HepG2 (cell line): ENCODE results near the gene RNASE8. TPM values are rescaled to one million over a fixed set of nuclear protein-coding genes. Genes with fewer than 3 reads are reported as not detected.
A peak's percentile ranks its signal among the peaks of the same experiment; 100 is the strongest.

Experiments used
- DPF2 ChIP-seq: sonication (generic); formaldehyde crosslinking; IDR thresholded peaks from 2 replicates; pipeline ENCODE4 v1.4.0; 2020; ENCODE audit warnings: mild to moderate bottlenecking, low read depth, missing genetic modification reagents, borderline replicate concordance
- EP300 ChIP-seq, 3 experiments: sonication (generic) in 1 of 3; formaldehyde crosslinking in 1 of 3; IDR thresholded peaks; 2 replicates each; pipeline versions ENCODE4 v1.5.1 to v1.6.1; 2011 to 2020; ENCODE audit warnings: low read depth in 2 of 3, low read length in 2 of 3, borderline replicate concordance in 1 of 3, improper control_type of control experiment in 1 of 3, mild to moderate bottlenecking in 1 of 3, missing genetic modification reagents in 1 of 3, moderate library complexity in 1 of 3
- ETV5 ChIP-seq: IDR thresholded peaks from 2 replicates; pipeline ENCODE4 v1.6.1; 2018; ENCODE audit warnings: missing biosample characterization, missing genetic modification reagents, inconsistent platforms, borderline replicate concordance
- HHEX ChIP-seq: IDR thresholded peaks from 2 replicates; pipeline ENCODE4 v1.6.1; 2016; ENCODE audit warnings: control low read depth
- JARID2 ChIP-seq: sonication (generic); formaldehyde crosslinking; IDR thresholded peaks from 2 replicates; pipeline ENCODE4 v1.8.1; 2023; ENCODE audit warnings: missing genetic modification reagents, inconsistent platforms; ENCODE audit not compliant: insufficient replicate concordance
- MAF1 ChIP-seq: sonication (generic); formaldehyde crosslinking; IDR thresholded peaks from 2 replicates; pipeline ENCODE4 v1.5.0; 2020; ENCODE audit warnings: missing genetic modification reagents, borderline replicate concordance
- MED8 ChIP-seq: sonication (generic); formaldehyde crosslinking; IDR thresholded peaks from 2 replicates; pipeline ENCODE4 v1.8.1; 2023; ENCODE audit warnings: mild to moderate bottlenecking, missing genetic modification reagents; ENCODE audit not compliant: insufficient replicate concordance
- MTF2 ChIP-seq: sonication (generic); formaldehyde crosslinking; IDR thresholded peaks from 2 replicates; pipeline ENCODE4 v1.5.0; 2020; ENCODE audit warnings: missing genetic modification reagents, borderline replicate concordance
- NCOA1 ChIP-seq: sonication (generic); formaldehyde crosslinking; IDR thresholded peaks from 2 replicates; pipeline ENCODE4 v1.9.0; 2021; ENCODE audit warnings: missing genetic modification reagents
- ONECUT2 ChIP-seq: sonication (generic); formaldehyde crosslinking; IDR thresholded peaks from 2 replicates; pipeline ENCODE4 v1.4.0; 2020; ENCODE audit warnings: missing genetic modification reagents
- RXRB ChIP-seq: IDR thresholded peaks from 2 replicates; pipeline ENCODE4 v1.6.1; 2016; ENCODE audit warnings: borderline replicate concordance, missing genetic modification reagents, missing compliant biosample characterization
- SRSF4 ChIP-seq: fragments of 200-400 bp; formaldehyde crosslinking; IDR thresholded peaks from one replicate; pipeline ENCODE4 v1.6.1; 2018; ENCODE audit warnings: mild to moderate bottlenecking, low read depth, low read length, moderate library complexity; ENCODE audit not compliant: poor library complexity, severe bottlenecking
- ZNF3 ChIP-seq: IDR thresholded peaks from 2 replicates; pipeline ENCODE4 v1.7.0; 2017; ENCODE audit warnings: inconsistent platforms
- ZNF33A ChIP-seq: sonication (generic); formaldehyde crosslinking; IDR thresholded peaks from 2 replicates; pipeline ENCODE4 v1.5.1; 2020; ENCODE audit warnings: missing genetic modification reagents, mild to moderate bottlenecking, moderate library complexity, borderline replicate concordance
- ZNF34 ChIP-seq: sonication (generic); formaldehyde crosslinking; IDR thresholded peaks from 2 replicates; pipeline ENCODE4 v1.4.0; 2020; ENCODE audit warnings: mild to moderate bottlenecking, missing genetic modification reagents, borderline replicate concordance
- ZNF678 ChIP-seq: sonication (generic); formaldehyde crosslinking; IDR thresholded peaks from 2 replicates; pipeline ENCODE4 v1.4.0; 2020; ENCODE audit warnings: mild to moderate bottlenecking, missing genetic modification reagents
- ZSCAN31 ChIP-seq: sonication (generic); formaldehyde crosslinking; IDR thresholded peaks from 2 replicates; pipeline ENCODE4 v1.5.0; 2020; ENCODE audit warnings: low read depth, mild to moderate bottlenecking, missing genetic modification reagents
- polyA plus RNA-seq, 8 experiments: library from polyadenylated mRNA; depleted of rRNA in 3 of 8; stranded (reverse) in 7 of 8; unstranded in 1 of 8; fragments of >200 nt; fragmentation: Illumina TruSeq in 4 of 8; extraction: Trizol in 4 of 8; gene quantifications; 2 replicates each; pipeline versions ENCODE4 v1.2.1 to v1.2.3, GENCODE V29; 2011 to 2016; ENCODE audit warnings: low read depth in 4 of 8, missing spikeins in 1 of 8, mixed read lengths in 1 of 8; ENCODE audit not compliant: insufficient read depth in 1 of 8
- total RNA-seq, 5 experiments: library from RNA; depleted of rRNA; stranded (reverse); fragments of >200 nt; fragmentation: Illumina TruSeq; extraction: Trizol; gene quantifications; 2 replicates each; pipeline ENCODE4 v1.2.3, GENCODE V29; 2016; ENCODE audit warnings: low read depth in 1 of 5
- TF ChIP-seq, protein P1 (sequence below): sonication (generic); formaldehyde crosslinking; IDR thresholded peaks from 2 replicates; pipeline ENCODE4 v1.5.1; 2020; ENCODE audit warnings: mild to moderate bottlenecking, missing genetic modification reagents, moderate library complexity
- TF ChIP-seq, protein P2 (sequence below): sonication (generic); formaldehyde crosslinking; IDR thresholded peaks from 2 replicates; pipeline ENCODE4 v1.9.0; 2021; ENCODE audit warnings: mild to moderate bottlenecking, missing genetic modification reagents

RNASE8 gene
- total and polyA plus RNA-seq, 2 of the 13 experiments (the other 11 are each of a cell fraction or from before 2014, with no cell fraction given) = not detected

- TF ChIP-seq EP300 (IDR thresholded peaks at IDR 0.05; ENCODE audit: low read depth in 2 of 2, low read length in 2 of 2) (no peak), EP300 (CRISPR knock-in tag; IDR thresholded peaks at IDR 0.05; ENCODE audit: borderline replicate concordance) (no peak), JARID2 (CRISPR knock-in tag) (no peak), MED8 (CRISPR knock-in tag) (no peak), MTF2 (CRISPR knock-in tag) (no peak), ZNF34 (CRISPR knock-in tag) (no peak), MAF1 (CRISPR knock-in tag) (peak; percentile 34; the same call in 1 of the 2 replicates), SRSF4 (no peak), ZSCAN31 (CRISPR knock-in tag) (no peak), ONECUT2 (CRISPR knock-in tag) (no peak), ZNF33A (no peak), RXRB (CRISPR knock-in tag) (peak; percentile 62; the same call in 1 of the 2 replicates), NCOA1 (CRISPR knock-in tag) (no peak), ZNF678 (0 out of 2 replicates have a peak, but pooled peaks have one; percentile 65), ETV5 (CRISPR knock-in tag) (no peak), DPF2 (CRISPR knock-in tag) (no peak), ZNF3 (CRISPR knock-in tag) (no peak), HHEX (CRISPR knock-in tag) (no peak)
- TF ChIP-seq, protein P1, sequence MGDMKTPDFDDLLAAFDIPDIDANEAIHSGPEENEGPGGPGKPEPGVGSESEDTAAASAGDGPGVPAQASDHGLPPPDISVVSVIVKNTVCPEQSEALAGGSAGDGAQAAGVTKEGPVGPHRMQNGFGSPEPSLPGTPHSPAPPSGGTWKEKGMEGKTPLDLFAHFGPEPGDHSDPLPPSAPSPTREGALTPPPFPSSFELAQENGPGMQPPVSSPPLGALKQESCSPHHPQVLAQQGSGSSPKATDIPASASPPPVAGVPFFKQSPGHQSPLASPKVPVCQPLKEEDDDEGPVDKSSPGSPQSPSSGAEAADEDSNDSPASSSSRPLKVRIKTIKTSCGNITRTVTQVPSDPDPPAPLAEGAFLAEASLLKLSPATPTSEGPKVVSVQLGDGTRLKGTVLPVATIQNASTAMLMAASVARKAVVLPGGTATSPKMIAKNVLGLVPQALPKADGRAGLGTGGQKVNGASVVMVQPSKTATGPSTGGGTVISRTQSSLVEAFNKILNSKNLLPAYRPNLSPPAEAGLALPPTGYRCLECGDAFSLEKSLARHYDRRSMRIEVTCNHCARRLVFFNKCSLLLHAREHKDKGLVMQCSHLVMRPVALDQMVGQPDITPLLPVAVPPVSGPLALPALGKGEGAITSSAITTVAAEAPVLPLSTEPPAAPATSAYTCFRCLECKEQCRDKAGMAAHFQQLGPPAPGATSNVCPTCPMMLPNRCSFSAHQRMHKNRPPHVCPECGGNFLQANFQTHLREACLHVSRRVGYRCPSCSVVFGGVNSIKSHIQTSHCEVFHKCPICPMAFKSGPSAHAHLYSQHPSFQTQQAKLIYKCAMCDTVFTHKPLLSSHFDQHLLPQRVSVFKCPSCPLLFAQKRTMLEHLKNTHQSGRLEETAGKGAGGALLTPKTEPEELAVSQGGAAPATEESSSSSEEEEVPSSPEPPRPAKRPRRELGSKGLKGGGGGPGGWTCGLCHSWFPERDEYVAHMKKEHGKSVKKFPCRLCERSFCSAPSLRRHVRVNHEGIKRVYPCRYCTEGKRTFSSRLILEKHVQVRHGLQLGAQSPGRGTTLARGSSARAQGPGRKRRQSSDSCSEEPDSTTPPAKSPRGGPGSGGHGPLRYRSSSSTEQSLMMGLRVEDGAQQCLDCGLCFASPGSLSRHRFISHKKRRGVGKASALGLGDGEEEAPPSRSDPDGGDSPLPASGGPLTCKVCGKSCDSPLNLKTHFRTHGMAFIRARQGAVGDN (CRISPR knock-in tag) = peak; percentile 75
- TF ChIP-seq, protein P2, sequence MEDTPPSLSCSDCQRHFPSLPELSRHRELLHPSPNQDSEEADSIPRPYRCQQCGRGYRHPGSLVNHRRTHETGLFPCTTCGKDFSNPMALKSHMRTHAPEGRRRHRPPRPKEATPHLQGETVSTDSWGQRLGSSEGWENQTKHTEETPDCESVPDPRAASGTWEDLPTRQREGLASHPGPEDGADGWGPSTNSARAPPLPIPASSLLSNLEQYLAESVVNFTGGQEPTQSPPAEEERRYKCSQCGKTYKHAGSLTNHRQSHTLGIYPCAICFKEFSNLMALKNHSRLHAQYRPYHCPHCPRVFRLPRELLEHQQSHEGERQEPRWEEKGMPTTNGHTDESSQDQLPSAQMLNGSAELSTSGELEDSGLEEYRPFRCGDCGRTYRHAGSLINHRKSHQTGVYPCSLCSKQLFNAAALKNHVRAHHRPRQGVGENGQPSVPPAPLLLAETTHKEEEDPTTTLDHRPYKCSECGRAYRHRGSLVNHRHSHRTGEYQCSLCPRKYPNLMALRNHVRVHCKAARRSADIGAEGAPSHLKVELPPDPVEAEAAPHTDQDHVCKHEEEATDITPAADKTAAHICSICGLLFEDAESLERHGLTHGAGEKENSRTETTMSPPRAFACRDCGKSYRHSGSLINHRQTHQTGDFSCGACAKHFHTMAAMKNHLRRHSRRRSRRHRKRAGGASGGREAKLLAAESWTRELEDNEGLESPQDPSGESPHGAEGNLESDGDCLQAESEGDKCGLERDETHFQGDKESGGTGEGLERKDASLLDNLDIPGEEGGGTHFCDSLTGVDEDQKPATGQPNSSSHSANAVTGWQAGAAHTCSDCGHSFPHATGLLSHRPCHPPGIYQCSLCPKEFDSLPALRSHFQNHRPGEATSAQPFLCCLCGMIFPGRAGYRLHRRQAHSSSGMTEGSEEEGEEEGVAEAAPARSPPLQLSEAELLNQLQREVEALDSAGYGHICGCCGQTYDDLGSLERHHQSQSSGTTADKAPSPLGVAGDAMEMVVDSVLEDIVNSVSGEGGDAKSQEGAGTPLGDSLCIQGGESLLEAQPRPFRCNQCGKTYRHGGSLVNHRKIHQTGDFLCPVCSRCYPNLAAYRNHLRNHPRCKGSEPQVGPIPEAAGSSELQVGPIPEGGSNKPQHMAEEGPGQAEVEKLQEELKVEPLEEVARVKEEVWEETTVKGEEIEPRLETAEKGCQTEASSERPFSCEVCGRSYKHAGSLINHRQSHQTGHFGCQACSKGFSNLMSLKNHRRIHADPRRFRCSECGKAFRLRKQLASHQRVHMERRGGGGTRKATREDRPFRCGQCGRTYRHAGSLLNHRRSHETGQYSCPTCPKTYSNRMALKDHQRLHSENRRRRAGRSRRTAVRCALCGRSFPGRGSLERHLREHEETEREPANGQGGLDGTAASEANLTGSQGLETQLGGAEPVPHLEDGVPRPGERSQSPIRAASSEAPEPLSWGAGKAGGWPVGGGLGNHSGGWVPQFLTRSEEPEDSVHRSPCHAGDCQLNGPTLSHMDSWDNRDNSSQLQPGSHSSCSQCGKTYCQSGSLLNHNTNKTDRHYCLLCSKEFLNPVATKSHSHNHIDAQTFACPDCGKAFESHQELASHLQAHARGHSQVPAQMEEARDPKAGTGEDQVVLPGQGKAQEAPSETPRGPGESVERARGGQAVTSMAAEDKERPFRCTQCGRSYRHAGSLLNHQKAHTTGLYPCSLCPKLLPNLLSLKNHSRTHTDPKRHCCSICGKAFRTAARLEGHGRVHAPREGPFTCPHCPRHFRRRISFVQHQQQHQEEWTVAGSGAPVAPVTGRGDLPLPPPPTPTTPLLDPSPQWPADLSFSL (CRISPR knock-in tag) = no peak
Measured at GRCh38 chr14:21070610-21071224, 13.1 kb downstream of the RNASE8 start (continued).
